Measurements from ENCODE around the gene TMTC3.

DNA sequence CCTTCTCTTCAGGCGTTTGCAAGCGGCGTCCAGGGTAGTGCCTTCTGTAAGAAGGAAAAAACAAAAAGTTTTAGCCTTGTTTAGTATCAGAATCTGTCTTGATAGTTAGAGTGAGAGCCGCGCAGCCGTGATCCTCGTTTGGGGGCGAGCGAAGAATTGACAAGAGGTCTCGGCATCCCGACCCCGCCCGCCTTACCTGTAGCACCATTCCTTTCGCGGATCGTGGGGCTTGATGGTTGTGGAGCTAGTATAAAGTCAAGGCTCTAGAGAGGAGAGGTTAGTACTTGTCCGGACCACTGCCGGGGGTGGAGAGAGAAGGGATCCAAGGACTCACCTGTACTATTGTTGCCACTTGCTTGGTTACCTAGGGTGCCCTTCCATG lies 494 bp downstream of the TMTC3 start:
- TF ChIP-seq GATA2 (IDR thresholded peaks at IDR 0.05; ENCODE audit: low read depth, low read length) (no peak), GATA3 (IDR thresholded peaks at IDR 0.05; ENCODE audit: low read depth, low read length) (no peak)
